ENCODE measurements around the gene BNIP5.

- TF ChIP-seq CTCF (conservative IDR thresholded peaks at IDR 0.05; ENCODE audit: low read length) (no peak), EZH2phosphoT487 (IDR thresholded peaks at IDR 0.05; ENCODE audit: borderline replicate concordance, low read depth, low read length) (no peak)
Measured at GRCh38 chr6:36374972-36375371, 38.3 kb upstream of the BNIP5 start.
